ENCODE data around the gene DHX34.

DHX34 gene

DNA sequence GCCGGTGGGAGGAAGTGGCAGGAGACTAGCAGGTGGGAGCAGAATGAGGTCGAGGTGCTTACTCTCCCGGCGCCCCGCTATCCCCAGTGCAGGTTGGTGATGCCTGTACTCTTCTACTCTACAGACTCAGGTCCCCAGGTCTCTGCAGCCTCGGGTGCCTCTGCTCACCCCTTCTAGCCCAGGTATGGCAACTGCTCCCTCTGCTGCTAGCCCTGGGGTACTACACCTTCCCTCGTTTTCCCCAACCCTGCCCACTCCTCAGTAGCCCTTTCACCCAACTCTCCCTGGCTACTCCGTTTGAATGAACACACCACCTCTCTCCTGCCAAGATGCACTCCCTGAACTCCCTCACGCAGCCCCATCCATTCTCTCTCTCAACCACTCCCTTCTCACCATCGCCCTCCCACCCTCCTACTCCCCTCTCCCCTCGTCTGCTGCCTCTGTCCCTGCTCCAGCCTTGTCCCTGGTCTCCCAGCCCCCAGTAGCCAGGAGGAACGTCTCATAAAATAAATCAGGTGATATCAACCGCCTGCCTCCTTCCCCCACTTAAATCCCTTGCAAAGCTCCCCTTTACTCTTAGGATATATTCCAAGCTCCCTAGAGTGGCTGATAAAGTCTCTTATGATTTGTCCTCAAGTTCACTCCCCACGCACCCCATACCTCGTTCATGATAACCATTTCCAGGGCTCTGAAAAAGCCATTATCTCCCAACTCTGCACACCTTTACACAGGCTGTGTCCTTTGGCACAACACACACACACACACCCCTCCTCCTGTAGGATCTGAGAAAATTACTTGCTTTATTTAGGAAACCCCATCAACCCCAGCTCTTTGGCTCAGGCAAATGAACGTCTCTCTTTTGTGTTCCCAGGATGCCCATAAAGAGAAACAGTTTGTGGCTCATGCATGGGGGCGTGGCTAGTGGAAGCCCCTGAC is 78.4 kb downstream of the DHX34 start (continued):
- TF ChIP-seq, protein P1, sequence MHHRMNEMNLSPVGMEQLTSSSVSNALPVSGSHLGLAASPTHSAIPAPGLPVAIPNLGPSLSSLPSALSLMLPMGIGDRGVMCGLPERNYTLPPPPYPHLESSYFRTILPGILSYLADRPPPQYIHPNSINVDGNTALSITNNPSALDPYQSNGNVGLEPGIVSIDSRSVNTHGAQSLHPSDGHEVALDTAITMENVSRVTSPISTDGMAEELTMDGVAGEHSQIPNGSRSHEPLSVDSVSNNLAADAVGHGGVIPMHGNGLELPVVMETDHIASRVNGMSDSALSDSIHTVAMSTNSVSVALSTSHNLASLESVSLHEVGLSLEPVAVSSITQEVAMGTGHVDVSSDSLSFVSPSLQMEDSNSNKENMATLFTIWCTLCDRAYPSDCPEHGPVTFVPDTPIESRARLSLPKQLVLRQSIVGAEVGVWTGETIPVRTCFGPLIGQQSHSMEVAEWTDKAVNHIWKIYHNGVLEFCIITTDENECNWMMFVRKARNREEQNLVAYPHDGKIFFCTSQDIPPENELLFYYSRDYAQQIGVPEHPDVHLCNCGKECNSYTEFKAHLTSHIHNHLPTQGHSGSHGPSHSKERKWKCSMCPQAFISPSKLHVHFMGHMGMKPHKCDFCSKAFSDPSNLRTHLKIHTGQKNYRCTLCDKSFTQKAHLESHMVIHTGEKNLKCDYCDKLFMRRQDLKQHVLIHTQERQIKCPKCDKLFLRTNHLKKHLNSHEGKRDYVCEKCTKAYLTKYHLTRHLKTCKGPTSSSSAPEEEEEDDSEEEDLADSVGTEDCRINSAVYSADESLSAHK (tag by site-specific recombination; IDR thresholded peaks at IDR 0.05): peak; percentile 34; the same call in 1 of the 2 replicates
- no peak for TF ChIP-seq ZNF23 (tag by site-specific recombination; IDR thresholded peaks at IDR 0.05; ENCODE audit: borderline replicate concordance)
- no peak for TF ChIP-seq ZNF555 (tag by site-specific recombination; conservative IDR thresholded peaks at IDR 0.05)
- TF ChIP-seq OSR2 (tag by site-specific recombination; IDR thresholded peaks at IDR 0.05): peak; percentile 64; the same call in 1 of the 2 replicates
- no peak for TF ChIP-seq ZNF677 (tag by site-specific recombination; IDR thresholded peaks at IDR 0.05)
- TF ChIP-seq SCRT1 (tag by site-specific recombination; IDR thresholded peaks at IDR 0.05; ENCODE audit: borderline replicate concordance): no peak
- no peak for TF ChIP-seq ZNF184 (tag by site-specific recombination; IDR thresholded peaks at IDR 0.05)
- no peak for TF ChIP-seq ZNF473 (tag by site-specific recombination; IDR thresholded peaks at IDR 0.05)
- TF ChIP-seq ZNF426 (tag by site-specific recombination; IDR thresholded peaks at IDR 0.05): no peak
- TF ChIP-seq BCL11B (tag by site-specific recombination; IDR thresholded peaks at IDR 0.05; ENCODE audit: low read depth): no peak
- no peak for TF ChIP-seq ZSCAN30 (tag by site-specific recombination; IDR thresholded peaks at IDR 0.05)
- 0 out of 2 replicates have a peak, but pooled peaks have one; percentile 43 for TF ChIP-seq IKZF3 (tag by site-specific recombination; IDR thresholded peaks at IDR 0.05)
- TF ChIP-seq, protein P2, sequence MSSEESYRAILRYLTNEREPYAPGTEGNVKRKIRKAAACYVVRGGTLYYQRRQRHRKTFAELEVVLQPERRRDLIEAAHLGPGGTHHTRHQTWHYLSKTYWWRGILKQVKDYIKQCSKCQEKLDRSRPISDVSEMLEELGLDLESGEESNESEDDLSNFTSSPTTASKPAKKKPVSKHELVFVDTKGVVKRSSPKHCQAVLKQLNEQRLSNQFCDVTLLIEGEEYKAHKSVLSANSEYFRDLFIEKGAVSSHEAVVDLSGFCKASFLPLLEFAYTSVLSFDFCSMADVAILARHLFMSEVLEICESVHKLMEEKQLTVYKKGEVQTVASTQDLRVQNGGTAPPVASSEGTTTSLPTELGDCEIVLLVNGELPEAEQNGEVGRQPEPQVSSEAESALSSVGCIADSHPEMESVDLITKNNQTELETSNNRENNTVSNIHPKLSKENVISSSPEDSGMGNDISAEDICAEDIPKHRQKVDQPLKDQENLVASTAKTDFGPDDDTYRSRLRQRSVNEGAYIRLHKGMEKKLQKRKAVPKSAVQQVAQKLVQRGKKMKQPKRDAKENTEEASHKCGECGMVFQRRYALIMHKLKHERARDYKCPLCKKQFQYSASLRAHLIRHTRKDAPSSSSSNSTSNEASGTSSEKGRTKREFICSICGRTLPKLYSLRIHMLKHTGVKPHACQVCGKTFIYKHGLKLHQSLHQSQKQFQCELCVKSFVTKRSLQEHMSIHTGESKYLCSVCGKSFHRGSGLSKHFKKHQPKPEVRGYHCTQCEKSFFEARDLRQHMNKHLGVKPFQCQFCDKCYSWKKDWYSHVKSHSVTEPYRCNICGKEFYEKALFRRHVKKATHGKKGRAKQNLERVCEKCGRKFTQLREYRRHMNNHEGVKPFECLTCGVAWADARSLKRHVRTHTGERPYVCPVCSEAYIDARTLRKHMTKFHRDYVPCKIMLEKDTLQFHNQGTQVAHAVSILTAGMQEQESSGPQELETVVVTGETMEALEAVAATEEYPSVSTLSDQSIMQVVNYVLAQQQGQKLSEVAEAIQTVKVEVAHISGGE (tag by site-specific recombination; conservative IDR thresholded peaks at IDR 0.05; ENCODE audit: low read depth): no peak
- no peak for TF ChIP-seq ZNF140 (tag by site-specific recombination; IDR thresholded peaks at IDR 0.05)
- TF ChIP-seq ZNF654 (tag by site-specific recombination; IDR thresholded peaks at IDR 0.05; ENCODE audit: low read depth): peak; percentile 71
- no peak for TF ChIP-seq ZNF658 (tag by site-specific recombination; IDR thresholded peaks at IDR 0.05)

DNA sequence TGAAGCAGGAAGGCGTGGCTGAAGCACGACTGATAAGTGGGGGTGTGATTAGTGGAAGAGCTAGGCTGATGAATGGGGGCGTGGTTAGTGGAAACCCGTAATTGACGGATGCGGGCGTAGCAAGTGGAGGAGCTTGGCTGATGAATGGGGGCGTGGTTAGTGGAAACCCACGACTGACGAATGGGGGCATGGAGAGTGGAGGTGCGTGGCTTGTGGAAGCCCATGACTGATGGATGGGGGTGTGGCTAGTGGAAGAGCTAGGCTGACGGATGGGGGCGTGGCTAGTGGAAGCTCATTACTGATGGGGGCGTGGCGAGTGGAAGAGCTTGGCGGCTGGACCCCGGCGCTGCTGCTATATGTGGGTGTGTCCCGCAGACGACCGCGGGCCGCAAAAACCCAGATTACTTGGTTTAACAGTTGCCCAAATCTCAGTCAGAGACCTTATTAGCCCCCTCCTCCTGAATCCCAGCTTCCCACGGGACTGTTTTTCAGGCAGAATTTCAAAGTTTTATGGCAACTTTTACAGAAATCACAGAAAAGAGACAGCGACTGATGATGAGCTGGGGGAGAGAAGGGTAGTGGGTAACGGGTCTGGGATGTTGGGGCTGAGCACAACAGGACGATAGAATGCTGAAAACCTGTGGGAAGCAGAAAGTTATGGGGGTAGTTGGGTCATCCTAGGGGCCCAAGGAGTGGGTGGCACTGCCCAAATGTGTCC is 79.2 kb downstream of the DHX34 start:
- Histone ChIP-seq H3K27ac (ENCODE audit: extremely low read depth, low read depth, low read length) (no peak overlapping the region), H3K36me3 (ENCODE audit: control insufficient read depth in 2 of 2, insufficient read depth in 1 of 2, low read length in 2 of 2) (no peaks in the 10 kb centered on the region), H3K9me3 (ENCODE audit: control insufficient read depth, insufficient read depth, low read depth, low read length) (no peaks in the 10 kb centered on the region), H3K4me1 (ENCODE audit: control insufficient read depth, insufficient read depth, low read length) (peaks cover 10% of the 10 kb centered on the region), H3K4me3 (ENCODE audit: low read depth, low read length) (peak overlapping the region; percentile 4; the same call in 1 of the 2 replicates)
- POLR2A ChIA-PET: interaction anchor here (0.5 to 1.7 kb wide), 21 partner anchors 8 to 336 kb away, joined by 3 to 20 read pairs (median 4); partner anchors contain the start of genes CCDC9, DHX34, INAFM1 and KPTN
- CTCF ChIA-PET: interaction anchor here (0.5 to 4.1 kb wide), 49 partner anchors 9 to 885 kb away, joined by 3 to 61 read pairs (median 4); partner anchors contain the start of genes DHX34, EHD2, KPTN and NAPA
- TF ChIP-seq ZBTB8A (tag by site-specific recombination; IDR thresholded peaks at IDR 0.05) (no peak), ZFHX2 (tag by site-specific recombination; conservative IDR thresholded peaks at IDR 0.05) (peak; percentile 61), ZBTB20 (tag by site-specific recombination; IDR thresholded peaks at IDR 0.05) (peak; percentile 24; the same call in 1 of the 2 replicates), ZNF404 (tag by site-specific recombination; IDR thresholded peaks at IDR 0.05) (no peak), ZSCAN30 (tag by site-specific recombination; IDR thresholded peaks at IDR 0.05) (no peak), ZNF510 (tag by site-specific recombination; IDR thresholded peaks at IDR 0.05; ENCODE audit: insufficient replicate concordance) (no peak), KLF8 (tag by site-specific recombination; IDR thresholded peaks at IDR 0.05) (peak; percentile 53)
- TF ChIP-seq, protein P3, sequence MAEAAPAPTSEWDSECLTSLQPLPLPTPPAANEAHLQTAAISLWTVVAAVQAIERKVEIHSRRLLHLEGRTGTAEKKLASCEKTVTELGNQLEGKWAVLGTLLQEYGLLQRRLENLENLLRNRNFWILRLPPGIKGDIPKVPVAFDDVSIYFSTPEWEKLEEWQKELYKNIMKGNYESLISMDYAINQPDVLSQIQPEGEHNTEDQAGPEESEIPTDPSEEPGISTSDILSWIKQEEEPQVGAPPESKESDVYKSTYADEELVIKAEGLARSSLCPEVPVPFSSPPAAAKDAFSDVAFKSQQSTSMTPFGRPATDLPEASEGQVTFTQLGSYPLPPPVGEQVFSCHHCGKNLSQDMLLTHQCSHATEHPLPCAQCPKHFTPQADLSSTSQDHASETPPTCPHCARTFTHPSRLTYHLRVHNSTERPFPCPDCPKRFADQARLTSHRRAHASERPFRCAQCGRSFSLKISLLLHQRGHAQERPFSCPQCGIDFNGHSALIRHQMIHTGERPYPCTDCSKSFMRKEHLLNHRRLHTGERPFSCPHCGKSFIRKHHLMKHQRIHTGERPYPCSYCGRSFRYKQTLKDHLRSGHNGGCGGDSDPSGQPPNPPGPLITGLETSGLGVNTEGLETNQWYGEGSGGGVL (tag by site-specific recombination; IDR thresholded peaks at IDR 0.05): no peak
- TF ChIP-seq, protein P4, sequence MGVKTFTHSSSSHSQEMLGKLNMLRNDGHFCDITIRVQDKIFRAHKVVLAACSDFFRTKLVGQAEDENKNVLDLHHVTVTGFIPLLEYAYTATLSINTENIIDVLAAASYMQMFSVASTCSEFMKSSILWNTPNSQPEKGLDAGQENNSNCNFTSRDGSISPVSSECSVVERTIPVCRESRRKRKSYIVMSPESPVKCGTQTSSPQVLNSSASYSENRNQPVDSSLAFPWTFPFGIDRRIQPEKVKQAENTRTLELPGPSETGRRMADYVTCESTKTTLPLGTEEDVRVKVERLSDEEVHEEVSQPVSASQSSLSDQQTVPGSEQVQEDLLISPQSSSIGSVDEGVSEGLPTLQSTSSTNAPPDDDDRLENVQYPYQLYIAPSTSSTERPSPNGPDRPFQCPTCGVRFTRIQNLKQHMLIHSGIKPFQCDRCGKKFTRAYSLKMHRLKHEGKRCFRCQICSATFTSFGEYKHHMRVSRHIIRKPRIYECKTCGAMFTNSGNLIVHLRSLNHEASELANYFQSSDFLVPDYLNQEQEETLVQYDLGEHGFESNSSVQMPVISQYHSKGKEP (tag by site-specific recombination; IDR thresholded peaks at IDR 0.05): no peak
